Brain microvascular endothelial cell (primary cell): ENCODE results near the gene GABRP.

Experiments used
- DNase-seq: peaks from one replicate; pipeline ENCODE4 v3.0.0-alpha.2; 2020
- H3K27ac ChIP-seq: fragments of 250-450 bp; sonication (Bioruptor Pico); 2 replicates; pipeline ENCODE4 v1.5.1; 2020; ENCODE audit warnings: mild to moderate bottlenecking, moderate library complexity
- H3K27me3 ChIP-seq: fragments of 250-450 bp; sonication (Bioruptor Pico); replicated peaks from 2 replicates; pipeline ENCODE4 v1.5.1; 2020; ENCODE audit warnings: mild to moderate bottlenecking
- H3K36me3 ChIP-seq: fragments of 250-450 bp; sonication (Bioruptor Pico); replicated peaks from 2 replicates; pipeline ENCODE4 v1.5.1; 2020; ENCODE audit warnings: mild to moderate bottlenecking
- H3K4me3 ChIP-seq: 2 replicates; pipeline ENCODE4 v1.5.1; 2011; ENCODE audit warnings: low read depth, mild to moderate bottlenecking, control low read depth, low read length, moderate library complexity
- in situ Hi-C: cut with HindIII; loops from 2 replicates; pipeline ENCODE4 v1.10.0; 2017; ENCODE audit warnings: low sequenced_read_pairs, low pct_ligation_motif_present
- TF ChIP-seq, protein P1 (sequence below): IDR thresholded peaks from 2 replicates; pipeline ENCODE4 v1.5.1; 2011; ENCODE audit warnings: low read depth, mild to moderate bottlenecking, moderate library complexity, low read length, control low read depth, inconsistent platforms; ENCODE audit errors: missing control alignments

Gene GABRP

DNA sequence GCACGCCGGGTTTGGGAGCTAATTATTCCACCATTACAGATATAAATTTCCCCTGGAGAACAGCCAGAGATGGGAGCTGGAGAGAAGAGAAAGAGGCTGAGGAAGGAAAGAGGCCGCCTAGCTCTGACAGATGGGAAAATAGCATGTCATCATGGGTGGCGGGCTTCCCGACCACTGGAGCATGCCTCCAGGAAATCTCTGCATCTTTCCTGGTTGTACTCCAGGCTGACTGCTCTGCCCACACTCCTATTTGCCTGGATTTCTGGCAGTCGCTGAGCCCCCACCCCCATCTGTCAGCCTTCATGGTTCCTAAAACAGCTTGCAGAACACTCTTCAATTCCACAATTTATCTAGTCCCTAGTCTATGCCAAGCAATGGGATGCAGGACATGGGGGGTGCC is 14.3 kb upstream of the GABRP start:
- Histone ChIP-seq H3K4me3 (no peak overlapping the region), H3K36me3 (no peaks in the 10 kb centered on the region), H3K27ac (no peak overlapping the region), H3K27me3 (no peaks in the 10 kb centered on the region)
- TF ChIP-seq, protein P1, sequence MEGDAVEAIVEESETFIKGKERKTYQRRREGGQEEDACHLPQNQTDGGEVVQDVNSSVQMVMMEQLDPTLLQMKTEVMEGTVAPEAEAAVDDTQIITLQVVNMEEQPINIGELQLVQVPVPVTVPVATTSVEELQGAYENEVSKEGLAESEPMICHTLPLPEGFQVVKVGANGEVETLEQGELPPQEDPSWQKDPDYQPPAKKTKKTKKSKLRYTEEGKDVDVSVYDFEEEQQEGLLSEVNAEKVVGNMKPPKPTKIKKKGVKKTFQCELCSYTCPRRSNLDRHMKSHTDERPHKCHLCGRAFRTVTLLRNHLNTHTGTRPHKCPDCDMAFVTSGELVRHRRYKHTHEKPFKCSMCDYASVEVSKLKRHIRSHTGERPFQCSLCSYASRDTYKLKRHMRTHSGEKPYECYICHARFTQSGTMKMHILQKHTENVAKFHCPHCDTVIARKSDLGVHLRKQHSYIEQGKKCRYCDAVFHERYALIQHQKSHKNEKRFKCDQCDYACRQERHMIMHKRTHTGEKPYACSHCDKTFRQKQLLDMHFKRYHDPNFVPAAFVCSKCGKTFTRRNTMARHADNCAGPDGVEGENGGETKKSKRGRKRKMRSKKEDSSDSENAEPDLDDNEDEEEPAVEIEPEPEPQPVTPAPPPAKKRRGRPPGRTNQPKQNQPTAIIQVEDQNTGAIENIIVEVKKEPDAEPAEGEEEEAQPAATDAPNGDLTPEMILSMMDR = no peak
- no peak for DNase-seq
- in situ Hi-C loops = no loop called here

DNA sequence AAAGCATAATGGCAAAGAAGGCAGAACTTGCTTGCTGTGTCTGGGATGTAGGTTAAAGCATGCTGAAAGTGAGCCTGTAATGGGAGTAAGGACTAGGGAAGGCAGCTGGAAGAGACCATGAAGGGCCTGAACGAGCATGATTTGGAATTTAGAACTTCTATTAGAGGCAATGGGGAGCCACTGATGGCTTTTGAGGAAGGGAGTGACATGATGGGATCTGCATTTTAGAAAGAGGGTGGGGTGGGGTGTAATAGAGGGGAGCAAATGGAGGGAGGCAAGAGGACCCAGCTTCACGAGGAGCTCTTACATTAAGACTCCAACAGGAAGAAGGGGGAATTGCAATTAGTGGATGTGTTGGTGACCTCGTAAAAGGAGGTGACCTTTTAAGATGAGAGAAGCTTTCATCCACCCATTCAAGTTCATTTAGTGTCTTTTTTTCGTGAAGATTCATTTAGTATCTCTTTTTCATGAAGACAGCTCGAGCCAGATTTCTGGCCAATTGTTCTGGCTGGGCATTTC is 13.6 kb upstream of the GABRP start:
- TF ChIP-seq, protein P1 = no peak
- Histone ChIP-seq H3K36me3 (no peaks in the 10 kb centered on the region), H3K27ac (no peak overlapping the region), H3K4me3 (no peak overlapping the region), H3K27me3 (no peaks in the 10 kb centered on the region)
- in situ Hi-C loops = no loop called here
- no peak for DNase-seq

DNA sequence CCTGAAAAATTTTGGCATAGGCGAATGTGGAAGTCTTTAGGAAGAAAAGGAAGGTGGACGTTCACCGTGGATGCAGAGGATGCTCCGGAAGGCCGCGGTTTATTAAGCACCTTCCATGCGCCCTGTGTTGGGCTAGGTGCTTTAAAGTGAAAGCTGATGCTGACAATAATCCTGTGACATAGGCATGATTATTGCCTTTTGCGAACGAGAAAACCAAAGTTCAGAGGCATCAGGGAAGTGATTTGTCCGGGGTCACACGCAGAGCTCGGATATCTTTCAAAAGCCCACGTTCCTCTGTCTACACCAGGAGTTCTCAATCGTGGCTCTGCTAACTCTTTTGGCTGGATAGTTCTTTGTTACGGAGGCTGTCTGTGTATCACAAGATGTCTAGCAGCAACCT is 12.0 kb upstream of the GABRP start:
- Histone ChIP-seq H3K36me3 (no peaks in the 10 kb centered on the region), H3K27ac (no peak overlapping the region), H3K27me3 (no peaks in the 10 kb centered on the region), H3K4me3 (no peak overlapping the region)
- no peak for DNase-seq
- in situ Hi-C loops = no loop called here
- TF ChIP-seq, protein P1 = no peak

DNA sequence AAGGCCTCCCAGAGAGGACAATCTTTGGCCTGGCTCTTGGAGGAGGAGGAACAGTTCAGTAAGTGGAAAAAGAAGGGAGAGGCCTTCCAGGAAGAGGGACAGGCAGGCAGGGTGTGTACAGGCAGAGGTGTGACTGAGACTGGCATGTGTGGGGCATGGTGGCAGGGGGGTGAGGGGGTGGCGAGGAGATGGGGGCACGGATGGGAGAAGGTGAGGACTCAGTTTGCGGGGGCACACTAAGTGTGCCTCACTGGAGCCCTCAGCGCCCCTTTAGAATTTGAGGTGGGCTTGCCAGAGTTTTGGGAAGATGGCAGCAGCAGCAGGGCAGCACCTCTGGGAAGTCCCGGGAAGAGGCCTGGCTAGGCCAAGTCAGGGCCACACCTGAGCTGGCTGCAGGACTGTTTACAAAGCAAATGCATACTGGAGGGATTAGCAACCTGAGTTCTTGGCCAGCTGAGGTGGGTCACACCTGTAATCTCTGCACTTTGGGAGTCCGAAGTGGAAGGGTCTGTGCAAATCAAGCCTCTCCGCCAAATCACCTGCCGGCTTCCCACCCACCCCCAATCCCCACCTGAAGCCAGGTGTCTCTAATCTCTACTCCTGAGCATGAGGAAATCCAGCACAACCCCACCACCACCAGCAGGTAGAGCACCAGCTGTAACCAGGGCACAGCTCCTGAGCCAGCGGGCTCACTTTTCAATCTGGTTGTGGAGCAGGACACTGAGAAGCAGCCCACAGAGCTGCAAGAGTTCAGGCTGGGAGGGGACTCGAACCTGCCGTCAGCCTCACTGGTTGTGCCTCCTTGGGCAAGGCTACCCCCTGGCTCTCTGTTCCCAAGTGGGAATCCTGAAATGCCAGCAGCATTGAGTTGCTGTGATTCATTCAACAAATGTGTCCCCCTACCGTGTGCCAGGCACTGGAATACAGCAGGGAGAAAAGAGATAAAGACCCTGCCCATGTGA is 10.2 kb upstream of the GABRP start:
- Histone ChIP-seq H3K36me3 (no peaks in the 10 kb centered on the region), H3K27ac (no peak overlapping the region), H3K27me3 (no peaks in the 10 kb centered on the region), H3K4me3 (no peak overlapping the region)
- TF ChIP-seq, protein P1 = no peak
- in situ Hi-C loops = no loop called here
- no peak for DNase-seq

DNA sequence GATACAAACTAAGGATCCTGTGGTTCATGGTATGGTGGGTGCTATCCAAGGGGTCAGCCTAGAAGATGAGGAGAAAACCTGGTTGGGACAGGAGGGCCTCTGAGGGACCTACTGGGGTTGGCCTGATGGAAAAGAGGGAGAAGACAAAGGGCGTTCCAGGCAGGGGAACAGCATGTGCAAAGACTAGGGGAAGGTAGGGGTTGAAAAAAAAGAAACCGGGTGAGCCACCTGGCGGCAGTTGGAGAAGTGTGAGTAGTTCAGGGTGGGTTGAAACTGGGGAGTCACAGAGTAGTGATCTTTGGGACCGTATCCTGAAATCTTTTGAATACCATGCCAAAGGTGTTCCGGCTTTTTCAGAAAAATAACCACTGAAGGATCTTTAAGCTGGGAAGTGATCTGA is 8.7 kb upstream of the GABRP start:
- H3K36me3 ChIP-seq = no peaks in the 10 kb centered on the region
- in situ Hi-C loops = no loop called here
- H3K4me3 ChIP-seq = no peak overlapping the region
- TF ChIP-seq, protein P1 = no peak
- H3K27ac ChIP-seq = no peak overlapping the region
- no peak for DNase-seq
- H3K27me3 ChIP-seq = no peaks in the 10 kb centered on the region
